Stimulated activated CD8-positive, alpha-beta memory T cell treated with anti-CD3 and anti-CD28 coated beads, Interleukin-12 subunit alpha, Interleukin-12 subunit beta, amount 100 ng/mL, for 24 hours (primary cell): ENCODE results near the gene CMTM5.
A peak's percentile ranks its signal among the peaks of the same experiment; 100 is the strongest.
"Not testable (repeated sequence)": the region's sequence is repeated elsewhere in the genome, so short reads cannot be mapped to it uniquely, and the experiment has no call there.

Source experiments
- DNase-seq: peaks from one replicate; pipeline ENCODE4 v3.0.0-alpha.2; 2020; ENCODE audit errors: extremely low read depth

The CMTM5 gene

DNA sequence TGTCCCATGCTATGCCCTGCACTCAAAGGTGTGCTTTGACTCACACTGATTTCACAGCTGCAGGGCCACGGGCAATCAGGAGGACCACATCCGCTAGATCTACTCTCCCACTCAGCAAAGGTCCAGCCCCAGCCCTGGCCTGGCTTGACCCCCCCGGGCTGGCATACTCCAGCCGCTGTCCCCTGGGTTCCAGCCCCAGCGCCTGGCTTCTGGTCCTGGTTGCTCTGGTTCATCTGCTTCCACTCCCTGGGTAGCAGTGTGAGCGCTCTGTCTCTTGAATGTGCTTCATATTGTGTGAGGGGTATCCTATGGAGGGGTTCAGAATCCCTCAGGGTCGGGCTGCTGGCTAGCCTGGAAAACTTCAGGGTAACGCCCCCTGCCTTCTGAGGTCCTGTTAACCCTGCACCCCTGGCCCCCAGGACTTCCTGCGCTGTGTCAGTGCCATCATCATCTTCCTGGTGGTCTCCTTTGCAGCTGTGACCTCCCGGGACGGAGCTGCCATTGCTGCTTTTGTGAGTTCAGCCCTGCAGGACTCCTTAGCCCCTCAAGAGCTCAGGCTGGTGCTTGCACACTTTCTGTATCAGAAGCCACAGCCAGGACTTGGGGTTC lies 1.9 kb downstream of the CMTM5 start:
- no peak for DNase-seq

DNA sequence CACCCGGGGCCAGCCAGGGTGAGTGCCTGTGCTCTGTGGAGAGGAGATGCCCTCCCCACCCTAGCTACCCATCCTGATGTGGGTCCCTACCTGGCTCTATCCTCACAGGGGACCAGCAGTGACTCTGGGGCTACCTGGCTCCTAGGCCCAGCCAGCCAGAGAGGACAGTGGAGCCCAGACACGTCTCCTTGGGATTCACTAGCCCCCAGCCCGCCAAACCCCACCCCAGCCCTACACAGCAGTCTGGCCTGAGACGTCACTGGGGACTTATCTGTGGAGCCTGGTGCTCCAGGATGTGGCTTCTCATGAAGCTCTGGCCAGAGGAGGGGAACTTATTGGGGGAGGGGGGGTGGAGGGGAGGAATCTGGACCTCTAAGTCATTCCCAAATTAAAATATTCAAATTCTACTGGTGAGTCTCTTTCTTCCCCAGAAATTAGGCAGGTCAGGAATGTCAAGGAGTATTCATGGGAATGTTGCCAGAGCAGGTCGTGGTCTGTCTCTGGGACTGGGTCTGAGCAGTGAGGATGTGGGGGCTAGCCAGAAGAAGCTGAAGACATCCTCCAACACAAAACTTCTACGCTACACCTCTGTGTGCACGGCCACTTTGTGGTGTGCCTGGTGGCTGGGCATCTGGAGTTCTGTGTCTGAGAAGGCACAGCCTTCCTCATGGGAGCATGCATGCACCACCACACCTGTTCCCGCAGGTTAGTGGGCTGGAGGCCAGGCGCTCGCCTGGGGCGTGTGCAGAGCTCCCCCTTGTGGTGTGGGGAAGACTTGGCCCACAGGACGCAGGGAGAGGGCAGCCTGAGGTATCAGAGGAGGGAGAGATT lies 2.7 kb downstream of the CMTM5 start:
- DNase-seq = peak; percentile 22

GRCh38 chr14:23380197-23380914 lies 3.5 kb downstream of the CMTM5 start:
- no peak for DNase-seq

- DNase-seq = no peak
Measured at GRCh38 chr14:23380976-23381375, 4.1 kb downstream of the CMTM5 start.

- no peak for DNase-seq
Measured at GRCh38 chr14:23381871-23382270, 5.0 kb downstream of the CMTM5 start.

- DNase-seq = no peak
Measured at GRCh38 chr14:23382276-23382675, 5.4 kb downstream of the CMTM5 start.

GRCh38 chr14:23382731-23383440 lies 6.0 kb downstream of the CMTM5 start:
- no peak for DNase-seq

- DNase-seq = no peak
Measured at GRCh38 chr14:23384364-23385080, 7.7 kb downstream of the CMTM5 start.

- no peak for DNase-seq
Measured at GRCh38 chr14:23385244-23385641, 8.4 kb downstream of the CMTM5 start.

GRCh38 chr14:23385642-23386265 lies 8.9 kb downstream of the CMTM5 start:
- no peak for DNase-seq

DNA sequence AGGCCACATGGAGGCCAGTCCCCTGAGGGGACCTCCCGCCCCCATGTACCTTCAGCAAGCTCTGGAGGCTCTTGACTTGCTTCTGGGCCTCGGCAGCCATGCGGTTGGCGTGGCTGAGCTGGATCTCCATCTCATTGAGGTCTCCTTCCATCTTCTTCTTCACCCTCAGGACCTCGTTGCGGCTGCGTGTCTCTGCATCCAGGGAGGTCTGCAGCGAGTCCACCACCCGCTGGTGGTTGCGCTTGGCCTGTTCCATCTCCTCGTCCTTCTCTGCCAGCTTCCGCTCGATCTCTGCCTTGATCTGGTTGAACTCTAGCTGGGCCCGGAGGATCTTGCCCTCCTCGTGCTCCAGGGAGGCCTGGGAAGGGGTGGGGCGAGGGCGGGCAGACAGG lies 9.4 kb downstream of the CMTM5 start:
- not testable (repeated sequence) for DNase-seq

- DNase-seq = no peak
Measured at GRCh38 chr14:23386999-23387398, 10.2 kb downstream of the CMTM5 start.

DNA sequence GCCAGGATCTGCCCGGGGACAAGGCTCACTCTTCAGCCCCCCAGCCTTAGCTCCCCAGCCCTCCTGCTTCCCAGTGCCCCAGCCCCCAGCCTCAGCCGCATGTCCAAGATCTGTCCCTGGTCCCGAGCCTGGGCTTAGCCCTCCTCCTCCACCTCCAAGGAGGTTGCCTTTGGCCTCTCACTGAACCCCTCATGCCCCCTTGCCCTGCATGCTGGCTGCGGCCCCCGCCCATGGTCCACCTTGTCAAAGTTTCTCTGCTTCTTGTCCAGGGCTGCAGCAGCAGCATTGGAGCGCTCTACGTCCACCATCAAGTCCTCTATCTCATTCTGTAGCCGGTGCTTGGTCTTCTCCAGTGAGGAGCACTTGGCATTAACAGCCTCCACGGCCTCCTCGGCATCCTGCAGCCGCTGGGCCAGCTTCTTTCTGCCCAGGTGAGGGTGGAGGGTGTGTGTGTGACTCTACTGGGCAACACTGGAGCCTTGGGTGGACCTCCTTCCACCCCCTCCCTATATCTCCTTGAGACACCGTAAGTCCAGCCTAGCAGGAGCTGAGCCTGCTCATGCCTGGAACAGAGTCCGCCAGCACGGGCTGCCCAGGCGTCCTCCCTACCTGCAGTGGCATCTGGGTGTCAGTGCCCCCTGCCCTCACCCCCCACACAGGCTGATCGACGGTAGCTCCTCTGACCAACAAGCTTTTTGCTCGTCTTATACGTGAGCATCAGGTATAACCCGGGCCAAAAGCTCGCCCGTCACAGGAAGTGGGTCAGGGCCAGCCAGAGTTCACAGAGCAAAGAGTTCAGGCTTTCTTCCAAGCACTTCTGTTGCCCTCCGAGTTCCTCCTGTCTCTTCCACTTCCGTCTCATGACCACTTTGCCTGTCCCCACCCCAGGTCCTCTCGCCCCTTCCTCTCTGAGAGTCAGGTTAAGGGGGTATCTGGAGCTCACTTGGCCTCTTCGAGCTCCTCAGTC lies 11.4 kb downstream of the CMTM5 start:
- DNase-seq = no peak

- DNase-seq = no peak
Measured at GRCh38 chr14:23388996-23389395, 12.2 kb downstream of the CMTM5 start.

DNA sequence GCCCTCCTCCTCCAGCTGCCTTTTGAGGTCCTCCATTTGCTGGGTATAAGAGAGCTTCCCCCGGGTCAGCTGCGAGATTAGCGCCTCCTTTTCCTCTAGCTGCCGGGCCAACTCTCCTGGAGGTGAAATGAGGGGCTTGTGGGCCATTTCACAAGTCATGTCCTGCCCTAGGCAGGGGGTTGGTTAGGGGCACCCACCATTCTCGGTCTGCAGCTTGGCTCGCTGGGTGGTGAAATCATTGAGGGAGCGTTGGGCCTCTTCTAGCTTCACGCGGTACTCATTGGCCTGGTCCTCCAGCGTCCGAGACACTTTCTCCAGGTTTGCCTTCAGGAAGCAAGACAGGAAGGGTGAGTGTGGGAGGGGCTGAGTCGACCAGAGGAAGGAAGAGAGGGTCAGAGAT lies 12.6 kb downstream of the CMTM5 start:
- no peak for DNase-seq

DNA sequence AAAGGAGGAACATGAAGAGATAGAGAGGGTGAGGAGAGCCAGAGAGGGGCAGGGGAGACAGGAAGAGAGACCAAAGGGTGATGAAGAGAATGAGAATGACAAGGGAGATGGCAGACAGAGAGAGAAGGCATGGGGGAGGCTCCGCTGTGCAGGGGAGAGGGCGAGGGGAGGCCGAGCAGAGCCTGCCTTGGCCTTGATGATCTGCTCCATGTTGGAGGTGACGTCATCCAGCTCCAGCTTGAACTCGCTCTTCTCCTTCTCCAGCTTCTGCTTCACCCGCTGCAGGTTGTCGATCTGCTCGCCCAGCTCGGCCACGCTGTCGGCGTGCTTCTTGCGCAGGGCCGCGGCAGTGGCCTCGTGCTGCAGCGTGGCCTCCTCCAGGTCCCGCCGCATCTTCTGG lies 13.0 kb downstream of the CMTM5 start:
- not testable (repeated sequence) for DNase-seq

DNA sequence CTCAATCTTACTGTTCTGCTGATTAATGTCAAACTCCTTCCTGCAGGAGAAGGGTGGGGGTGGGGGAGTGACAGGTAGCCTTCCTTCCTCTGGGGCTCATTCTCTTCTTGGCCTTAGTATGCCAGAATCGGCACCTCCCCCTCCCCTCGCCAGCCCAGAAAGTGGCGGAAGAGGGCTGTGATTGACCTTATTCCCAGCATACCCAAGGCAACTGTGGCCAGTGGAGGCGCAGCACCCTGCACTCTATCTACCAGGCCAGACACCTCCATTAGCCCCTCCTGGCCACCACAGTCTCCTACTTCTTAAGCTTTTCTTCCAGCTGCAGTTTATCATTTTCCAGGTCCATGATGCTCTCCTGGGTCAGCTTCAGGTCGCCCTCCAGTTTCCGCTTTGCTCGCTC lies 15.8 kb downstream of the CMTM5 start:
- no peak for DNase-seq

GRCh38 chr14:23396126-23396525 lies 19.3 kb downstream of the CMTM5 start:
- DNase-seq = no peak

DNA sequence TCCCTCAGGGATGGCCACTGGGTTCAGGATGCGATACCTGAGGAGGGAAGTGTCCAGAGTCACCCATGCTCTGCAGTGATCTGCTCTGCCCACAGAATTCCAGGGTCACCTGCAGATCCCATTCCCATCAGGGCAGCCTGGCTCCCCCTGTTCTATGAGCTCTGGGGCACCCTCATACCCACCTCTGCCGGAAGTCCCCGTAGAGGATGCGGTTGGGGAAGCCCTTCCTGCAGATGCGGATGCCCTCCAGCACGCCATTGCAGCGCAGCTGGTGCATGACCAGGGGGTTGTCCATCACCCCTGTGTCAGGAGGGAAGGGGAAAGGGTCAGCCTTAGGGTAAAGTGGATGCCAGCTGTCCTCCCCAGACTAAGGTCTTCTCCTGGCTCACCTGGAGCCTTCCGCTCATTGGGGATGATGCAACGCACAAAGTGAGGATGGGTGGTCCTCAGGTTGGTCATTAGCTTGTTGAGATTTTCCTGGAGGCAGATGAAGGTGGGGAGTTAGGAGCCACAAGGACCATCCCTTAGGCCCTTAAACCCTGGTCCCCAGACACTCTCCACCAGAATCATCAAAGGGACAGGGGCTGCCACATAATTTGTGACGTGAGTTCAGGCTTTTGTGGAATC lies 20.0 kb downstream of the CMTM5 start:
- DNase-seq = no peak
